Spleen (tissue), 11 donors: ENCODE results near the gene NXN. TPM values are rescaled to one million over a fixed set of nuclear protein-coding genes. Genes with fewer than 3 reads are reported as not detected.

Experiments used
- DNase-seq: peaks from one replicate; pipeline ENCODE4 v3.0.0-alpha.2; 2020
- H3K27ac ChIP-seq, 8 donors: fragments of 200-600 bp; sonication (generic) in 7 of 8; 1 replicate in 4 of 8; 2 replicates in 4 of 8; pipeline versions ENCODE4 v1.5.0 to v1.8.0; 2016 to 2021; ENCODE audit warnings: inconsistent platforms in 4 of 8, mild to moderate bottlenecking in 4 of 8, moderate library complexity in 1 of 8
- H3K27me3 ChIP-seq, 7 donors: fragments of 200-600 bp; sonication (generic) in 6 of 7; replicated peaks in 1 of 7; 1 replicate in 4 of 7; 2 replicates in 3 of 7; pipeline versions ENCODE4 v1.5.0 to v1.8.0; 2016 to 2021; ENCODE audit warnings: inconsistent platforms in 3 of 7, mild to moderate bottlenecking in 1 of 7
- H3K36me3 ChIP-seq, 6 donors: fragments of 200-600 bp; sonication (generic) in 5 of 6; 1 replicate in 4 of 6; 2 replicates in 2 of 6; pipeline versions ENCODE4 v1.5.0 to v1.8.0; 2016 to 2021; ENCODE audit warnings: inconsistent platforms in 2 of 6
- H3K4me1 ChIP-seq, 6 donors: fragments of 200-600 bp; sonication (generic) in 5 of 6; 1 replicate in 3 of 6; 2 replicates in 3 of 6; pipeline versions ENCODE4 v1.5.0 to v1.8.0; 2016 to 2021; ENCODE audit warnings: inconsistent platforms in 3 of 6
- H3K4me3 ChIP-seq, 8 donors: fragments of 200-600 bp; sonication (generic) in 7 of 8; 1 replicate in 4 of 8; 2 replicates in 4 of 8; pipeline versions ENCODE4 v1.5.0 to v1.8.0; 2016 to 2021; ENCODE audit warnings: inconsistent platforms in 4 of 8, mild to moderate bottlenecking in 4 of 8, moderate library complexity in 2 of 8
- H3K9me3 ChIP-seq, 8 donors: fragments of 200-600 bp; sonication (generic) in 7 of 8; 1 replicate in 4 of 8; 2 replicates in 4 of 8; pipeline versions ENCODE4 v1.5.0 to v1.8.0; 2016 to 2021; ENCODE audit warnings: inconsistent platforms in 4 of 8
- POLR2A ChIP-seq, 3 donors: fragments of 450-650 bp; IDR thresholded peaks; one replicate each; pipeline ENCODE4 v1.5.1; 2017; ENCODE audit warnings: antibody characterized with exemption in 3 of 3, mild to moderate bottlenecking in 1 of 3
- POLR2AphosphoS5 ChIP-seq, 3 donors: sonication (generic); formaldehyde crosslinking; IDR thresholded peaks; one replicate each; pipeline ENCODE4 v1.5.1; 2017; ENCODE audit warnings: antibody characterized with exemption in 3 of 3
- WGBS, 5 donors: extraction: QIAGEN DNeasy Blood & Tissue Kit in 3 of 5; methylation state at CpG; one replicate each; pipeline versions ENCODE4 v1.1.5 to v1.1.7; 2013 to 2018; 5-methylcytosine and 5-hydroxymethylcytosine counted together
- intact Hi-C: fragments of 100-400 bp; cut with DNase I; formaldehyde crosslinking; loops from one replicate; pipeline ENCODE4 v1.15.0; 2023; ENCODE audit warnings: low total_unique reads
- polyA plus RNA-seq, 3 donors: library from polyadenylated mRNA; stranded (reverse); fragments of 200-250 nt; gene quantifications; one replicate each; pipeline ENCODE4 v1.2.1, GENCODE V29; 2013
- total RNA-seq, 7 donors: library from RNA; depleted of rRNA in 3 of 7; stranded (reverse); fragments of >200 nt in 3 of 7; fragmentation: NEBNext Ultra II Directional in 4 of 7; extraction: Animal tissue kit (Norgen Biotek cat#: 25700) in 4 of 7; gene quantifications; one replicate each; pipeline versions ENCODE4 v1.1.0 to v1.2.1, GENCODE V29; 2016 to 2021
- TF ChIP-seq, protein P1 (sequence below), 11 experiments: fragments of 200-600 bp in 7 of 11; fragments of 450-650 bp in 4 of 11; sonication (generic) in 4 of 11; IDR thresholded peaks in 8 of 11; conservative IDR thresholded peaks in 3 of 11; 1 replicate in 7 of 11; 2 replicates in 4 of 11; pipeline versions ENCODE4 v1.4.0 to v1.8.0; 2016 to 2021; ENCODE audit warnings: antibody characterized with exemption in 11 of 11, inconsistent platforms in 4 of 11, mild to moderate bottlenecking in 1 of 11
- donor health status: healthy with polysubstance abuse.
- donor health status: DM: no; HTN: no; CAD: no; lungs with moderate emphysema.
- donor health status: DM: no; HTN: no; CAD: no.
- donor health status: Bipolar disorder and iron deficiency.
- donor health status: healthy.
- donor health status: DM: no; HTN: no; CAD: no.
- donor health status: DM: yes; HTN: yes; CAD: no.

Gene NXN
- total and polyA plus RNA-seq, 10 donors = 3.9 to 21.4 (median 10.3) TPM

DNA sequence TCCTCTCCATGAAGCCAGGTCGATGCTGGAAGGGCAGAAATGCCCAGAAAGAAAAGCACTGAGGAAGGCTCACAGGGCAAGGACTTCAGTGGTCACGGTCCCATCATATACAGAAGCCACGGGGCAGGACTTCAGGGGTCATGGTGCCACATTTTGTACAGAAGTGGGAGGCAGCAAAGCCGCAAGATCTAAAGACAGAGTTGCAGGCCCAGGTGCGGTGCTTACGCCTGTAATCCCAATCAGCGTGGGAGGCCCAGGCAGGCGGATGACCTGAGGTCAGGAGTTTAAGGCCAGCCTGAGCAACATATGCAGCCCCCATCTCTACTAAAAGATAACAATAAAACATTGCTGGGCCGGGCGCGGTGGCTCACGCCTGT, 96.0 kb downstream of the NXN start:
- Histone ChIP-seq H3K4me3 (no peak overlapping the region), H3K9me3 (no peaks in the 10 kb centered on the region), H3K4me1 (peaks cover 3 to 30% (median 17%) of the 10 kb centered on the region in 6 donors), H3K27ac (peak overlapping the region in 4 of 8 donors; percentile 15 to 70 (median 40)), H3K27me3 (peaks cover 0 to 3% (median 0%) of the 10 kb centered on the region in 7 donors), H3K36me3 (no peaks in the 10 kb centered on the region)
- no peak for DNase-seq
- WGBS, 5 donors = 86 to 90% (median 88%) methylated on average over 12 of the region's 12 CpGs
- intact Hi-C loops = loop anchor here (5.0 kb wide), 1 partner anchor 94 kb away; the partner anchor contains the start of gene NXN
- TF ChIP-seq, protein P1, sequence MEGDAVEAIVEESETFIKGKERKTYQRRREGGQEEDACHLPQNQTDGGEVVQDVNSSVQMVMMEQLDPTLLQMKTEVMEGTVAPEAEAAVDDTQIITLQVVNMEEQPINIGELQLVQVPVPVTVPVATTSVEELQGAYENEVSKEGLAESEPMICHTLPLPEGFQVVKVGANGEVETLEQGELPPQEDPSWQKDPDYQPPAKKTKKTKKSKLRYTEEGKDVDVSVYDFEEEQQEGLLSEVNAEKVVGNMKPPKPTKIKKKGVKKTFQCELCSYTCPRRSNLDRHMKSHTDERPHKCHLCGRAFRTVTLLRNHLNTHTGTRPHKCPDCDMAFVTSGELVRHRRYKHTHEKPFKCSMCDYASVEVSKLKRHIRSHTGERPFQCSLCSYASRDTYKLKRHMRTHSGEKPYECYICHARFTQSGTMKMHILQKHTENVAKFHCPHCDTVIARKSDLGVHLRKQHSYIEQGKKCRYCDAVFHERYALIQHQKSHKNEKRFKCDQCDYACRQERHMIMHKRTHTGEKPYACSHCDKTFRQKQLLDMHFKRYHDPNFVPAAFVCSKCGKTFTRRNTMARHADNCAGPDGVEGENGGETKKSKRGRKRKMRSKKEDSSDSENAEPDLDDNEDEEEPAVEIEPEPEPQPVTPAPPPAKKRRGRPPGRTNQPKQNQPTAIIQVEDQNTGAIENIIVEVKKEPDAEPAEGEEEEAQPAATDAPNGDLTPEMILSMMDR (IDR thresholded peaks at IDR 0.05 in 8 of 11, conservative IDR thresholded peaks at IDR 0.05 in 3 of 11) = no peak
- no peak for TF ChIP-seq POLR2A (IDR thresholded peaks at IDR 0.05)
- no peak for TF ChIP-seq POLR2AphosphoS5 (IDR thresholded peaks at IDR 0.05)

DNA sequence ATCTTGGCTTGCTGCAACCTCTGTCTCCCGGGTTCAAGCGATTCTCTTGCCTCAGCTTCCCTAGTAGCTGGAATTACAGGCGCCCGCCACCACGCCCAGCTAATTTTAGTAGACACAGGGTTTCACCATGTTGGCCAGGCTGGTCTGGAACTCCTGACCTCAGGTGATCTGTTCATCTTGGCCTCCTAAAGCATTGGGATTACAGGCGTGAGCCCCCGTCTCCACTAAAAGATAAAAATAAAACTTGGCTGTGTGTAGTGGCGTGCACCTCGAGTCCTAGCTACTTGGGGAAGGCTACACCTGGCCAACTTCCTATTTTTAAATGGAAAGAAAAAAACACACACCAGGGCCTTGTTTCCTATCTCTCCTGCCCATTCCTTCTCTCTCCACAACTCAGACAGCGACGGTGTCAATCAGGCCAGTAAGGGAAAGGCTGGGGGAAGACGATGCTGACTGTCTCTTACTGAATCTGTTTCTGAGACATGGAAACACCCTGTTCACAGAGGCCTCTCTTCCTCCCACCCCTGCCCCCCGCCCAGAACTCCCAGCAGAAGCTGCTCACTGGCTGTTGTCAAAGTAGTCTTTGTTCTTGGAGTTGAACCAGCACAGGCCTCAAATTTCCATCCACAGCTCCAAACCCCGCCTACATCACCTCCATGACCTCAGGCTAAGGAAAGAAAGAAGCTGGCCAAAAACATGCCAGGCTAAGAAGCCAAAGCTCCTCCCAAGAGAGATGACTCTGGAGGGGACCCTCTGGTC, 96.6 kb downstream of the NXN start:
- Histone ChIP-seq H3K4me3 (no peak overlapping the region), H3K27me3 (peaks cover 0 to 3% (median 0%) of the 10 kb centered on the region in 7 donors), H3K4me1 (peaks cover 3 to 30% (median 17%) of the 10 kb centered on the region in 6 donors), H3K9me3 (no peaks in the 10 kb centered on the region), H3K36me3 (no peaks in the 10 kb centered on the region), H3K27ac (peak overlapping the region in 7 of 8 donors; percentile 41 to 70 (median 58))
- 55 to 73% (median 68%) methylated on average over 13 to 14 of the region's 14 CpGs for WGBS, 5 donors
- TF ChIP-seq POLR2AphosphoS5 (IDR thresholded peaks at IDR 0.05) (no peak), POLR2A (IDR thresholded peaks at IDR 0.05) (no peak)
- TF ChIP-seq, protein P1 (IDR thresholded peaks at IDR 0.05 in 8 of 11, conservative IDR thresholded peaks at IDR 0.05 in 3 of 11) = no peak
- intact Hi-C loops = loop anchor here (5.0 kb wide), 1 partner anchor 94 kb away; the partner anchor contains the start of gene NXN
- no peak for DNase-seq

DNA sequence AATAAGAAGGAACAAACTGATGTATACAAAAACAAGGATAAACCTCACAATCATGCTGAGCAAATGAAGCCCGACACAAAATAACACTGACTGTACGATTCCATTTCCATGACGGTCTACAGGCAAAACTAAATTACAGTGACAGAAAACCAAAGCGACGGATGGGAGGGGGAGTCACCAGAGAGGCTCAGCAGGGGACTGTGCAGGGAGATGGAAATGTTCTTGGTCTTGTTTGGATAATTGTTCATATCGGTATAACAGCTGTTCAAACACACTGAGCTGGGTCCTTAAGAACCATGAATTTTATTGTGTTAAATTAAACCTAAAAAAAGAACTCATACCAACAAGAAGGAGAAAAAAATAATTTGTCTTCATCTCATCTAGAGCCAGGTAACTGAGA, 97.8 kb downstream of the NXN start:
- intact Hi-C loops = loop anchor here (5.0 kb wide), 1 partner anchor 96 kb away; the partner anchor contains the start of gene NXN
- Histone ChIP-seq H3K4me1 (peaks cover 3 to 30% (median 17%) of the 10 kb centered on the region in 6 donors), H3K9me3 (no peaks in the 10 kb centered on the region), H3K27me3 (peaks cover 0 to 10% (median 0%) of the 10 kb centered on the region in 7 donors), H3K27ac (peak overlapping the region in 2 of 8 donors; percentile 70 to 76), H3K36me3 (no peaks in the 10 kb centered on the region), H3K4me3 (no peak overlapping the region)
- no peak for DNase-seq
- TF ChIP-seq, protein P1 (IDR thresholded peaks at IDR 0.05 in 8 of 11, conservative IDR thresholded peaks at IDR 0.05 in 3 of 11) = no peak
- no peak for TF ChIP-seq POLR2AphosphoS5 (IDR thresholded peaks at IDR 0.05)
- no peak for TF ChIP-seq POLR2A (IDR thresholded peaks at IDR 0.05)
- WGBS, 5 donors = 90 to 94% (median 93%) methylated on average over 6 of the region's 6 CpGs
